HG03354 (cell line): ENCODE measurements around the gene ANKHD1.

Experiments used
- ATAC-seq: cut with Tn5 transposase; IDR thresholded peaks from one replicate; pipeline ENCODE4 v1.9.1; 2021; ENCODE audit warnings: mild to moderate bottlenecking; ENCODE audit not compliant: unreplicated experiment, poor library complexity, severe bottlenecking

Gene ANKHD1

GRCh38 chr5:140509898-140510297, 108.3 kb downstream of the ANKHD1 start:
- no peak for ATAC-seq

GRCh38 chr5:140513124-140513523, 111.5 kb downstream of the ANKHD1 start:
- ATAC-seq, result no peak

- ATAC-seq, result no peak
Measured at GRCh38 chr5:140524003-140524402, 122.4 kb downstream of the ANKHD1 start.

GRCh38 chr5:140540227-140540626, 138.6 kb downstream of the ANKHD1 start:
- no peak for ATAC-seq

DNA sequence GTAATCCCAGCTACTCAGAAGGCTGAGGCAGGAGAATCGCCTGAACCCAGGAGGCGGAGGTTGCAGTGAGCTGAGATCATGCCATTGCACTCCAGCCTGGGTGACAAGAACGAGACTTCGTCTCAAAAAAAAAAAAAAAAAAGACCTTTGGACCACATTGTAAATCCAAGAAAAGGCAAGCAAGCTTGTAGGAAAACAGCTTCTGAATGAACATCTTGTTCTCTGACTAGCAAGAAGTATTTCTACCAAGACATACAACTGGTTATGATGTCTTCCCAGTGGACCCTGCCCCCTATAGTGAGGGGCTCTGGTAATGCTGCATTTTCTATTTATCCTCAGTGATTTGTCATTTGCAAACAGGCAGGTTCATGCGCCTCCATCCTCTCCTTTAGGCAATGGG, 141.3 kb downstream of the ANKHD1 start:
- ATAC-seq, result no peak

DNA sequence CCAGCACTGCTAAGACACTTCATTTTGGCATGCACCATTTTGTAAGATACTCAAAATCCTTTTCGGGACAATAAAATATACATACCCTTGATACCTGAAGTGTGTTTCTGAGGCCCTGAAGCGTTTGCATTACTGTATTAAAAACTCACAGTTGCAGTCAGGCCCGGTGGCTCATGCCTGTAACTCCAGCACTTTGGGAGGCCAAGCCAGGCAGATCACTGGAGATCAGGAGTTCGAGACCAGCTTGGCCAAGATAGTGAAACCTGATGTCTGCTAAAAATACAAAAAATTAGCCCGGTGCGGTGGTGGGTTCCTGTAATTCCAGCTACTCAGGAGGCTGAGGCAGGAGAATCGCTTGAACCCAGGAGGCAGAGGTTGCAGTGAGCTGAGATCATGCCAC, 143.4 kb downstream of the ANKHD1 start:
- no peak for ATAC-seq

GRCh38 chr5:140545606-140546005, 144.0 kb downstream of the ANKHD1 start:
- no peak for ATAC-seq

GRCh38 chr5:140546851-140547507, 145.3 kb downstream of the ANKHD1 start:
- peak; percentile 1 for ATAC-seq

GRCh38 chr5:140547508-140548299, 146.1 kb downstream of the ANKHD1 start, which contains the start of gene EIF4EBP3:
Gene EIF4EBP3, plus strand, starts transcription at chr5:140547662. Its CDS starts 76 bp downstream, at chr5:140547738.
- ATAC-seq, result peak; percentile 100

GRCh38 chr5:140548300-140548688, 146.7 kb downstream of the ANKHD1 start:
- ATAC-seq, result peak; percentile 4

DNA sequence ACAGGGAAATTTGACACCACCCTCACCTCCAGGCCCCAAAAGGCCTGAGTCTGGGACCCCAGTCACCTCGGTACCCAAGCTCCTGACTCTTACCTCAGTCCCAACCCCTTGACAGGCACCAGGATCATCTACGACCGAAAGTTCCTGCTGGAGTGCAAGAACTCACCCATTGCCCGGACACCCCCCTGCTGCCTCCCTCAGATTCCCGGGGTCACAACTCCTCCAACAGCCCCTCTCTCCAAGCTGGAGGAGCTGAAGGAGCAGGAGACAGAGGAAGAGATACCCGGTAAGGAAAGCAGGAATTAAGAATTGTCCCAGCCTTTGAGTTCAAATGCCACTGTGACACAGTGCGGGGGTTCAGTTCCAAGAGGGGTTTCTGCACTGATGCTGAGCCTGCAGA, 147.2 kb downstream of the ANKHD1 start:
- no peak for ATAC-seq

- ATAC-seq, result no peak
Measured at GRCh38 chr5:140549237-140550144, 147.9 kb downstream of the ANKHD1 start.

DNA sequence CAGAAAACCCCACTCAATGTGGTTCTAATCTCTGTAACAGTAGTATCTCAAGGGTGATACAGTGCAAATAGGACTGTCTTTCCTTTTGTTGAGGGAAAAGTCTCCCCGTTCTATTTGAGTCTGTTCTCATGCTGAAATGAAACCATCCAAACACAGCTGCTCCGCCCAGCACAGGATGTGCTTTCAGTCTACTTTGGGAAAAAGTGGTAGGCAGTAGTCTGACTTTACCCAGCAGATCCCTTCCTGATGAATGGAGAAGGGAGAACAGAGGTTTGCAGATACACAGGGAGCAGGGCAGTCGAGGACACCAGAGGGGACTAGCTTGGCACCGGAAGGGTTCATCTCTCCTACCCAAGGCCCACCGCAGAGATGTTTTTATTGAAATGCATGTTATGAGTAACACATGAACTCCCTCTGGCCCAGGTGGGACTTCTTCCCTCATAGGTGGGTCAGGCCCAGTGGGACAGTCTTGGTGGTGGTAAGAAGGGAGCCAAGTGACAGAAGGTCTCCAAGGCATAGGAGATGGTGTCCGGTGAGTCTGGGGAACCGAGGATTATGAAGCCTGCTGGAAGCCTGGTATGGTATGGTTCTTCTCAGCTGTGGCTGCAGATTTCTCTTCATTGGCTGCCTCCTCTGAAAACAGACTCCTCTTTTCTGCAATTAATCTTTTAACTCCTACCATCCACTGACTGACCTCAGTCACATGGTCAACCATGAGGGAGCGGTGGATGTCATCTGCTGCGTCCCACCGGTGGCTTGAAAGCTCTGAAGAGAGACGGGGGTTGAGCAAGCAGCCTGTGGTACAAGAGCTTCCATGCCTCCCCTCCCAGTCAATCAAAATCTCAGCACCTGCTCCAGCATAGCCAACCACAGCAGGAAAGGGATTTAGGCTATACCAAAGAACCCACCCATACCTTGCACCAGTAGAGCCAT, 148.8 kb downstream of the ANKHD1 start:
- no peak for ATAC-seq

GRCh38 chr5:140551872-140552271, 150.2 kb downstream of the ANKHD1 start:
- no peak for ATAC-seq

GRCh38 chr5:140553657-140554056, 152.0 kb downstream of the ANKHD1 start:
- ATAC-seq, result no peak

DNA sequence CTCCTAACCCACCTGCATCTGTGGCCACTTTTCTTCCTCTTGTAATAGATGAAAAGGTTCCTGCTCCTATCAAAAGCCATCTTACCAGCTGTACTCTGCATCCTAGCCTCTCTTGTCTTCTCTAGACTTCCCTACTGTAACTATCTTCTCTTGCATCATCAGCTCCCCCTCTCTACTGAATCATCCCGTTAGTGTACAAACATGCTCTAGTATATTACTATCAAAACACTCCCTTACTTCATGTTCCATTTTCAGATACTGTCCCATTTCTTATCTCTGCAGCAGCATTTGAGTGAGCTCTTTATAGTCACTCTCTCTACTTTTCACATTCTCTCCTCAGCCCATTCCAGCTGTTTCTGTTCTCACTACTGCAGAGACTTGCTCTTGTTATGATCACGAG, 152.8 kb downstream of the ANKHD1 start:
- no peak for ATAC-seq

DNA sequence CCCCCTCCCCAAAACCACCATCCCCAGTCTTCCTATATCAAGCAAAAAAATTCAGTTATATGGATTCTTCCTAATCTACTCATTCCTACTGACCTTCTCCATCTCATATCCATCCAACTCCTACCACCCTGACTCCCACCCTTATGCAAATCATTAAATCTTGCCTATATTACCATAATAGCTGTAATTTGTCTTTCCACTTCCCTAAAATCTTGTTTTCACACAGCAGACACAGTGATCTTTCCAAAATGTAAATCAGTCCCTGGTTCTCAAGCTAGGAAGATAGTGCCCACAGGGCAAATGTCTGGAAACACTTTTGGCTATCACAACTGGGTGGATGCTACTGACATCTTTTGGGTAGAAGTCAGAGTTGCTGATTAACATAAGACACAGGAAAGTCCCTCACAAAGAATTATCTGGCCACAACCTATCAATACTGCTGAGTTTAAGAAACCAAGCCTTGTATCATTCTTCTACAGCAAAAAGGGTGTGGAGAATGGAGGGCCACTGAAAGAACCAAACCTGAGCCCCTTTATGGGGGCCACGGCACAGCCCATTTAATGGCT, 154.2 kb downstream of the ANKHD1 start:
- ATAC-seq, result peak; percentile 30

- no peak for ATAC-seq
Measured at GRCh38 chr5:140556438-140556837, 154.8 kb downstream of the ANKHD1 start.
